Bronchial epithelial cell (primary cell): ENCODE data around the gene ACTRT3. TPM values are rescaled to one million over a fixed set of nuclear protein-coding genes. Genes with fewer than 3 reads are reported as not detected.

Experiments used
- DNase-seq: peaks from one replicate; pipeline ENCODE4 v3.0.0-alpha.2; 2010; ENCODE audit warnings: low read depth
- FAIRE-seq: peaks from 2 replicates; lab custom pipeline; 2011; peaks lifted over from hg19 to GRCh38; lab: Jason Lieb, UNC
- H3K27me3 ChIP-seq: 2 replicates; pipeline ENCODE4 v1.5.1; 2011; ENCODE audit warnings: low read length; ENCODE audit not compliant: control insufficient read depth, insufficient read depth
- H3K36me3 ChIP-seq: 2 replicates; pipeline ENCODE4 v1.5.1; 2011; ENCODE audit warnings: low read length; ENCODE audit not compliant: control insufficient read depth, insufficient read depth
- H3K4me3 ChIP-seq: 2 replicates; pipeline ENCODE4 v1.5.1; 2011; ENCODE audit warnings: mild to moderate bottlenecking, low read depth, low read length, control low read depth
- total RNA-seq: library from RNA; depleted of rRNA; stranded (reverse); fragments of >200 nt; gene quantifications from 2 replicates; pipeline ENCODE4 v1.2.1, GENCODE V29; 2014
- TF ChIP-seq, protein P1 (sequence below): IDR thresholded peaks from 2 replicates; pipeline ENCODE4 v1.5.1; 2011; ENCODE audit warnings: mild to moderate bottlenecking, moderate library complexity, low read length, control low read depth, inconsistent platforms; ENCODE audit not compliant: insufficient read depth, severe bottlenecking

Gene ACTRT3
- total RNA-seq, 1 donor from 2014 or later, result 1.1 TPM

DNA sequence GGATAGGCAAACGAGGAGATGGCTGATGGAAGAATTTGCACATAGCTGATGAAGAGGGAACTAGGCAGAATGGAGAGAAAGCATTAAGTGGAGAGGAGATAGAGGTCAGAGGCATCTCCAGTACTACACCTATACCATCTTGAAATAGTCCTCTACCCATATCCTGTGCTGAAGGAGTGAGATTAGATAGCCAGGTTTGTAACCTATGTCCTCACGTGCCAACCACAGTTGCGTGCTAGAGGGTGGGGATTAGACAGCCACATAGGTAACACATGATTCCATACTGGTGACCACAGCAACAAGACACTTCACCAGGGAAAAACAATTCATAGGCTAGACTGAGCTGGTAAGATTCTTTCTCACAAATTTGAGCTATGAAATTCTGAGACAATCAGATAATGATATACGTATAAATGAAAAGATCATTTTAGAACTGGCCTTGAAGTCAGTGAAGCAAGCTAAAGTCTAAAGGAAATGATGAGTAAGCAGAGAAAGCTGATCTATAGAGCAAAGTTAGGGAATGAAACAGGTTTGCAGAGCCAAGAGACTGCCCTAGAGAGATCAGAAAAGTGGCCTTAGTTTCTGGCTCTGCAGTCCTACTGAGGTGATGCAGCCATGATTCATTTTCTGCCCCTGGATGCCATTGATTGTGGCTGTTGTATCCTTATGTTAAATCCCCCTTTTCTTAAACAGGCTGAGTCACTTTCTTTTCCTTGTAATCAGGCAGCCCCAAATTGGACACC is 21.5 kb upstream of the ACTRT3 start:
- DNase-seq, result peak; percentile 55
- H3K27me3 ChIP-seq, result no peaks in the 10 kb centered on the region
- H3K36me3 ChIP-seq, result peaks cover 2% of the 10 kb centered on the region
- no peak for FAIRE-seq
- TF ChIP-seq, protein P1, sequence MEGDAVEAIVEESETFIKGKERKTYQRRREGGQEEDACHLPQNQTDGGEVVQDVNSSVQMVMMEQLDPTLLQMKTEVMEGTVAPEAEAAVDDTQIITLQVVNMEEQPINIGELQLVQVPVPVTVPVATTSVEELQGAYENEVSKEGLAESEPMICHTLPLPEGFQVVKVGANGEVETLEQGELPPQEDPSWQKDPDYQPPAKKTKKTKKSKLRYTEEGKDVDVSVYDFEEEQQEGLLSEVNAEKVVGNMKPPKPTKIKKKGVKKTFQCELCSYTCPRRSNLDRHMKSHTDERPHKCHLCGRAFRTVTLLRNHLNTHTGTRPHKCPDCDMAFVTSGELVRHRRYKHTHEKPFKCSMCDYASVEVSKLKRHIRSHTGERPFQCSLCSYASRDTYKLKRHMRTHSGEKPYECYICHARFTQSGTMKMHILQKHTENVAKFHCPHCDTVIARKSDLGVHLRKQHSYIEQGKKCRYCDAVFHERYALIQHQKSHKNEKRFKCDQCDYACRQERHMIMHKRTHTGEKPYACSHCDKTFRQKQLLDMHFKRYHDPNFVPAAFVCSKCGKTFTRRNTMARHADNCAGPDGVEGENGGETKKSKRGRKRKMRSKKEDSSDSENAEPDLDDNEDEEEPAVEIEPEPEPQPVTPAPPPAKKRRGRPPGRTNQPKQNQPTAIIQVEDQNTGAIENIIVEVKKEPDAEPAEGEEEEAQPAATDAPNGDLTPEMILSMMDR, result no peak
- no peak overlapping the region for H3K4me3 ChIP-seq

DNA sequence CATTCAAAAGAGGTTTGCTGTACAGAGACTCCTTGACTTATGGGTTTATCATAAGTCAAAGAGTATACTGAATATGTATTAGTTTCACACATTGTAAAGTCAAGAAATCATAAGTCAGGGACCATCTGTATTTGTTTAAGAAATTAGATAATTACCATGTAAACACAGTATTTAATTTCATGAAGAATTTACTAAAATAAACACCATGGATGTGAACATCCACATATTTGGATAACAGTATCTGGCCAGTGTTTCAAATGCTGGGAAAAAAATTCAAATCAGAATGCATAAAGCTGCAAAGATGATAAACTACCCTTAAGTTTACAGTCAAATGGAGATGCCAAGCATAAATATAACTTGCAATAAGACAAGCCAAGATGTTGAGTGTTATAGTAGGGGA is 20.9 kb upstream of the ACTRT3 start:
- no peak for DNase-seq
- TF ChIP-seq, protein P1, result no peak
- FAIRE-seq, result no peak
- peaks cover 2% of the 10 kb centered on the region for H3K36me3 ChIP-seq
- no peak overlapping the region for H3K4me3 ChIP-seq
- H3K27me3 ChIP-seq, result no peaks in the 10 kb centered on the region

DNA sequence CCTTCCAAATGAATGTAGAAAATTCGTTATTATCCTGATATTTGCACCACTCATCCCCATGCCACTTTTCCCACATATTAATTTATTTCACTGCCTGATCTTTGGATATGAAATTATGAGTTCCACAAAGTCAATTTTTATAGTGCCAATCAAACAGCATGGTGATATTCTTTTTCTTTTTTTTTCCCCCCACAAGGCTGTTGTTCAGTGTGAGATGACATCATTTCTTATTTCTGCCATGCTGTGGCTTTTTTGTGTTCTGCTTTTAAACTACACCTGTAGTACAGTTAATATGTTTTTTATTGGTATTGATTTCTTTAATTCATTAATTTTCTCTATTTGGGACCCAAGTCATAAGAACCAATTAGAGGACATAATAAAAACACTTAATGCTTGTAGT is 18.4 kb upstream of the ACTRT3 start:
- Histone ChIP-seq H3K36me3 (peaks cover 3% of the 10 kb centered on the region), H3K27me3 (no peaks in the 10 kb centered on the region)

DNA sequence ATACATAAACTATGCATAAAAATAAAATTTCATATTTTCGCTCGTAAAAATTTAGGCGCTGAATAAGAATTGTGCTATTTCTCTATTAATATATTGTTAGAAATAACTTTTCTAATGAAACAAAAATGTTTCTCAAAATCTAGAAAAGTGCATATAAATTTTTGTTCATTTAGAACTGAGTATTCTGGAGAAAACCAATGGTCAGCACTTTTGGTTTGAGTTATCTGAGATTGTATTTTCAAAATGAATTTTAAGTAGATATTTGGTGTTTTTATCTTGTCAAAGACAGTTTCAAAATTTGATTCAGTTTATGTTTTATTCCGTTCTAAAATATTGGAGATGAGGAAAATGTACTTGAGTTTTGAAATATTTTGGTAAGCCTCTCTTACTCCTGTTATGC is 17.8 kb upstream of the ACTRT3 start:
- DNase-seq (no peak), FAIRE-seq (no peak)
- H3K36me3 ChIP-seq, result peaks cover 4% of the 10 kb centered on the region
- no peaks in the 10 kb centered on the region for H3K27me3 ChIP-seq
- TF ChIP-seq, protein P1, result no peak
- no peak overlapping the region for H3K4me3 ChIP-seq

More for the DNA sequence above, 18.4 kb upstream of the ACTRT3 start:
- no peak for DNase-seq
- no peak overlapping the region for H3K4me3 ChIP-seq
- TF ChIP-seq, protein P1, result no peak
- FAIRE-seq, result no peak

DNA sequence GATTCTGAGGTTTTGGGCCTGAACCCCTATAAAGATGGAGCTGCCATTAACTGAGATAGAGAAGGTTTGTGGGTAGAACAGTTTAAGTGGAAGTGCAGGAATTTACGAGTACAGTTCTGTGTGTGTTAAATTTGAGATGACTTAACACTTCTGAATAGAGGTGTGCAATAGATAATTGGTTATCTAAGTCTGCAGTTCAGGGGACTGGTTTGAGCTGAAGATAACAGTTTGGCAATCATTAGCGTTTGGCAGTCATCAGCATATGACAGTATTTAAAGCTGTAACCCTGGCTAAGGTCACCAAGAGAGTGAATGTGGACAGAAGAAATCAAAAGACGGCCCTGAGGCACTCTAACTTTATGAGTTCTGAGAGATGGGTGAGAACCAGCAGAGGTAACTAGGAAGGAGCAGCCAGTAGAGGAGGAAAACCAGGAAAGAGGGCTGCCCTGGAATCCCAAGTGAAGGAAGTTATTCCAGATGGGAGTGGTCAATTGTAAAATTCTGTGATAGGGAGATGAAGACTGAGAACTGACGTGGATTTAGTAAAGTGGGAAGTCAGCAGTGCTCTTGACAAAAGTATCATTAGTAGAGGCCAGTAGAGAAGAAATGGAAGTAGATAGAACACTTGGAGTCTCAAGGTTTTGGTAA is 12.0 kb upstream of the ACTRT3 start:
- H3K4me3 ChIP-seq, result no peak overlapping the region
- H3K27me3 ChIP-seq, result no peaks in the 10 kb centered on the region
- FAIRE-seq, result no peak
- DNase-seq, result no peak
- TF ChIP-seq, protein P1, result no peak
- peaks cover 18% of the 10 kb centered on the region for H3K36me3 ChIP-seq
